Tibial nerve (tissue), 4 donors: ENCODE measurements around the gene RBMS3.

Experiments
- CTCF ChIP-seq, 5 experiments: fragments of 200-600 bp in 3 of 5; fragments of 450-650 bp in 2 of 5; sonication (generic) in 3 of 5; IDR thresholded peaks; one replicate each; pipeline ENCODE4 v1.5.1; 2016 to 2019; ENCODE audit warnings: antibody characterized with exemption in 5 of 5, mild to moderate bottlenecking in 3 of 5, moderate library complexity in 2 of 5
- EP300 ChIP-seq, 2 donors: sonication (generic); formaldehyde crosslinking; IDR thresholded peaks; one replicate each; pipeline ENCODE4 v1.6.1; 2017; ENCODE audit warnings: antibody characterized with exemption in 2 of 2, mild to moderate bottlenecking in 1 of 2
- POLR2A ChIP-seq, 2 donors: fragments of 450-650 bp; IDR thresholded peaks; one replicate each; pipeline ENCODE4 v1.6.1; 2017; ENCODE audit warnings: antibody characterized with exemption in 2 of 2, mild to moderate bottlenecking in 2 of 2, moderate library complexity in 2 of 2

- TF ChIP-seq POLR2A (IDR thresholded peaks at IDR 0.05) (no peak), CTCF (IDR thresholded peaks at IDR 0.05) (no peak), EP300 (IDR thresholded peaks at IDR 0.05) (no peak)
These were observed 644.1 kb downstream of the RBMS3 start for GRCh38 chr3:29924783-29925561.
